K562 (cell line): ENCODE data around the gene ARHGAP31. TPM values are rescaled to one million over a fixed set of nuclear protein-coding genes. Genes with fewer than 3 reads are reported as not detected.

Experiments used
- BRCA1 ChIP-seq, 2 experiments: fragments of 450-650 bp in 1 of 2; sonication (generic) in 1 of 2; formaldehyde crosslinking in 1 of 2; IDR thresholded peaks; 2 replicates each; pipeline versions ENCODE4 v1.5.0 to v1.6.1; 2017 to 2020; ENCODE audit warnings: mild to moderate bottlenecking in 1 of 2, missing genetic modification reagents in 1 of 2
- RERE ChIP-seq: sonication (generic); formaldehyde crosslinking; IDR thresholded peaks from 2 replicates; pipeline ENCODE4 v1.8.0; 2023; ENCODE audit warnings: missing genetic modification reagents, mild to moderate bottlenecking, borderline replicate concordance
- SP1 ChIP-seq: sonication (generic); formaldehyde crosslinking; IDR thresholded peaks from 2 replicates; pipeline ENCODE4 v1.8.1; 2022; ENCODE audit warnings: mild to moderate bottlenecking, missing genetic modification reagents
- TRIM28 ChIP-seq: fragments of 450-650 bp; IDR thresholded peaks from 2 replicates; pipeline ENCODE4 v1.6.1; 2017
- ZBTB8A ChIP-seq: fragments of 450-650 bp; IDR thresholded peaks from 2 replicates; pipeline ENCODE4 v1.6.1; 2018; ENCODE audit warnings: mild to moderate bottlenecking, moderate library complexity; ENCODE audit not compliant: partially characterized antibody
- ZNF197 ChIP-seq: fragments of 200-800 bp; sonication (Bioruptor generic); IDR thresholded peaks from 2 replicates; pipeline ENCODE4 v1.6.1; 2016; ENCODE audit warnings: low read depth, missing genetic modification characterization, missing compliant biosample characterization
- polyA plus RNA-seq, 8 experiments: library from polyadenylated mRNA; depleted of rRNA in 4 of 8; stranded (reverse) in 5 of 8; unstranded in 3 of 8; fragments of >200 nt; fragmentation: Nextera tagmentation in 2 of 8; fragmentation: Illumina TruSeq in 1 of 8; extraction: Ambion mirVana in 2 of 8; extraction: Trizol in 1 of 8; gene quantifications; 2 replicates each; pipeline versions ENCODE4 v1.2.1 to v1.2.3, GENCODE V29; 2011 to 2014; ENCODE audit warnings: inconsistent platforms in 1 of 8, missing spikeins in 1 of 8
- total RNA-seq, 7 experiments: library from RNA; depleted of rRNA in 6 of 7; stranded (reverse); fragments of >200 nt in 6 of 7; fragmentation: Illumina TruSeq in 2 of 7; extraction: Trizol in 2 of 7; gene quantifications; 2 replicates each; pipeline versions ENCODE4 v1.2.1 to v1.2.3, GENCODE V29; 2011 to 2021; ENCODE audit warnings: low replicate concordance in 1 of 7

Gene ARHGAP31
- total and polyA plus RNA-seq, 9 of the 15 experiments (the other 6 are each of a cell fraction or from before 2014, with no cell fraction given), result under 0.01 to 0.13 (median 0.06) TPM; not detected in 5

GRCh38 chr3:119362010-119362409 lies 67.8 kb downstream of the ARHGAP31 start (continued):
- no peak for TF ChIP-seq TRIM28
- TF ChIP-seq ZBTB8A, result no peak
- no peak for TF ChIP-seq SP1
- no peak for TF ChIP-seq ZNF197
- TF ChIP-seq BRCA1 (IDR thresholded peaks at IDR 0.05), result no peak
- no peak for TF ChIP-seq BRCA1 (CRISPR knock-in tag; IDR thresholded peaks at IDR 0.05)
- no peak for TF ChIP-seq RERE (CRISPR knock-in tag)
